Non-pigmented ciliary epithelial cell (primary cell): Measurements from ENCODE around the gene ADCY6.

Source experiments
- DNase-seq: peaks from one replicate; pipeline ENCODE4 v3.0.0-alpha.2; 2010; ENCODE audit warnings: low read depth

ADCY6 gene

GRCh38 chr12:48783432-48783831, 5.5 kb downstream of the ADCY6 start:
- no peak for DNase-seq

- no peak for DNase-seq
These were observed 6.2 kb downstream of the ADCY6 start for GRCh38 chr12:48782457-48783395.

GRCh38 chr12:48781750-48782456, 7.0 kb downstream of the ADCY6 start:
- no peak for DNase-seq

- DNase-seq, result no peak
These were observed 8.4 kb downstream of the ADCY6 start for GRCh38 chr12:48780381-48781025.

GRCh38 chr12:48779869-48780268, 9.0 kb downstream of the ADCY6 start:
- peak; percentile 32 for DNase-seq

GRCh38 chr12:48777501-48778400, 11.1 kb downstream of the ADCY6 start:
- no peak for DNase-seq

GRCh38 chr12:48776956-48777355, 11.9 kb downstream of the ADCY6 start:
- no peak for DNase-seq

GRCh38 chr12:48775991-48776649, 12.8 kb downstream of the ADCY6 start:
- DNase-seq, result no peak

- DNase-seq, result no peak
These were observed 13.6 kb downstream of the ADCY6 start for GRCh38 chr12:48775299-48775698.

GRCh38 chr12:48774516-48774915, 14.4 kb downstream of the ADCY6 start:
- DNase-seq, result no peak

- no peak for DNase-seq
These were observed 15.2 kb downstream of the ADCY6 start for GRCh38 chr12:48773686-48774085.

GRCh38 chr12:48771588-48772112, 17.2 kb downstream of the ADCY6 start:
- DNase-seq, result no peak

- DNase-seq, result no peak
These were observed 18.1 kb downstream of the ADCY6 start for GRCh38 chr12:48770756-48771155.

GRCh38 chr12:48768736-48769135, 20.2 kb downstream of the ADCY6 start:
- DNase-seq, result no peak

- DNase-seq, result no peak
These were observed 20.7 kb downstream of the ADCY6 start for GRCh38 chr12:48768147-48768546.

- DNase-seq, result no peak
These were observed 21.4 kb downstream of the ADCY6 start for GRCh38 chr12:48767521-48767920.

- no peak for DNase-seq
These were observed 21.8 kb downstream of the ADCY6 start for GRCh38 chr12:48767047-48767446.

GRCh38 chr12:48765753-48766162, 23.1 kb downstream of the ADCY6 start:
- no peak for DNase-seq

- no peak for DNase-seq
These were observed 24.4 kb downstream of the ADCY6 start for GRCh38 chr12:48764521-48764920.

GRCh38 chr12:48758737-48759136, 30.2 kb downstream of the ADCY6 start:
- DNase-seq, result no peak

GRCh38 chr12:48758186-48758585, 30.7 kb downstream of the ADCY6 start:
- no peak for DNase-seq
